ENCODE measurements around the gene BICRAL. TPM values are rescaled to one million over a fixed set of nuclear protein-coding genes. Genes with fewer than 3 reads are reported as not detected.
"Not testable (repeated sequence)": the region's sequence is repeated elsewhere in the genome, so short reads cannot be mapped to it uniquely, and the experiment has no call there.

Gene BICRAL
- total and polyA plus RNA-seq, 2 donors (not counting 1 experiment from before 2014, with no cell fraction given) = 6.9 to 11.5 TPM

- Histone ChIP-seq H2AFZ (ENCODE audit: low read length) (no peak overlapping the region), H3K27ac (ENCODE audit: insufficient read depth, low read length) (no peak overlapping the region)
- DNase-seq (ENCODE audit: low read depth in 2 of 2) = no peak
Measured at GRCh38 chr6:42769836-42770235, 12.0 kb upstream of the BICRAL start.

GRCh38 chr6:42771741-42772100, 10.1 kb upstream of the BICRAL start:
- H3K9me3 ChIP-seq (ENCODE audit: control insufficient read depth, insufficient read depth, low read depth, low read length) = no peaks in the 10 kb centered on the region
- no peaks in the 10 kb centered on the region for H3K27me3 ChIP-seq (ENCODE audit: control insufficient read depth, insufficient read depth, low read length)
- no peaks in the 10 kb centered on the region for H3K36me3 ChIP-seq (ENCODE audit: control insufficient read depth, insufficient read depth, low read length)
- no peaks in the 10 kb centered on the region for H3K79me2 ChIP-seq (ENCODE audit: control insufficient read depth, insufficient read depth, low read length)
- no peaks in the 10 kb centered on the region for H4K20me1 ChIP-seq (ENCODE audit: control insufficient read depth, extremely low read depth, insufficient read depth, low read length)
- no peak overlapping the region for H3K4me3 ChIP-seq (replicated peaks in 1 of 4; ENCODE audit: control extremely low read depth in 1 of 4, insufficient read depth in 1 of 4, low read depth in 3 of 4, low read length in 4 of 4)
- no peak overlapping the region for H2AFZ ChIP-seq (ENCODE audit: low read length)
- no peak overlapping the region for H3K4me2 ChIP-seq (ENCODE audit: extremely low read depth, insufficient read depth, low read length)
- H3K27ac ChIP-seq (ENCODE audit: insufficient read depth, low read length) = no peak overlapping the region
- no peak for DNase-seq (ENCODE audit: low read depth in 2 of 2)
- no peak overlapping the region for H3K9ac ChIP-seq (ENCODE audit: insufficient read depth, low read length)
- no peaks in the 10 kb centered on the region for H3K4me1 ChIP-seq (ENCODE audit: control insufficient read depth, extremely low read depth, insufficient read depth, low read length)
- TF ChIP-seq EZH2 (IDR thresholded peaks at IDR 0.05; ENCODE audit: low read length, missing control alignments) (no peak), CTCF (conservative IDR thresholded peaks at IDR 0.05 in 1 of 2, IDR thresholded peaks at IDR 0.05 in 1 of 2; ENCODE audit: low read depth in 1 of 2, low read length in 2 of 2) (no peak)

More at GRCh38 chr6:42769836-42770235, 12.0 kb upstream of the BICRAL start:
- no peak for TF ChIP-seq EZH2 (IDR thresholded peaks at IDR 0.05; ENCODE audit: low read length, missing control alignments)
- Histone ChIP-seq H3K79me2 (ENCODE audit: control insufficient read depth, insufficient read depth, low read length) (no peaks in the 10 kb centered on the region), H3K9ac (ENCODE audit: insufficient read depth, low read length) (no peak overlapping the region), H4K20me1 (ENCODE audit: control insufficient read depth, extremely low read depth, insufficient read depth, low read length) (no peaks in the 10 kb centered on the region), H3K27me3 (ENCODE audit: control insufficient read depth, insufficient read depth, low read length) (no peaks in the 10 kb centered on the region), H3K4me2 (ENCODE audit: extremely low read depth, insufficient read depth, low read length) (no peak overlapping the region), H3K4me1 (ENCODE audit: control insufficient read depth, extremely low read depth, insufficient read depth, low read length) (no peaks in the 10 kb centered on the region), H3K36me3 (ENCODE audit: control insufficient read depth, insufficient read depth, low read length) (no peaks in the 10 kb centered on the region), H3K4me3 (replicated peaks in 1 of 4; ENCODE audit: control extremely low read depth in 1 of 4, insufficient read depth in 1 of 4, low read depth in 3 of 4, low read length in 4 of 4) (no peak overlapping the region), H3K9me3 (ENCODE audit: control insufficient read depth, insufficient read depth, low read depth, low read length) (no peaks in the 10 kb centered on the region)

GRCh38 chr6:42774201-42774600, 7.7 kb upstream of the BICRAL start:
- Histone ChIP-seq H3K79me2 (ENCODE audit: control insufficient read depth, insufficient read depth, low read length) (no peaks in the 10 kb centered on the region), H3K27ac (ENCODE audit: insufficient read depth, low read length) (no peak overlapping the region)

GRCh38 chr6:42774821-42775487, 6.9 kb upstream of the BICRAL start:
- H3K4me2 ChIP-seq (ENCODE audit: extremely low read depth, insufficient read depth, low read length); H3K27ac ChIP-seq (ENCODE audit: insufficient read depth, low read length); DNase-seq (ENCODE audit: low read depth in 2 of 2); H4K20me1 ChIP-seq (ENCODE audit: control insufficient read depth, extremely low read depth, insufficient read depth, low read length); H3K4me1 ChIP-seq (ENCODE audit: control insufficient read depth, extremely low read depth, insufficient read depth, low read length); H3K79me2 ChIP-seq (ENCODE audit: control insufficient read depth, insufficient read depth, low read length); H3K9me3 ChIP-seq (ENCODE audit: control insufficient read depth, insufficient read depth, low read depth, low read length); H3K4me3 ChIP-seq (replicated peaks in 1 of 4; ENCODE audit: control extremely low read depth in 1 of 4, insufficient read depth in 1 of 4, low read depth in 3 of 4, low read length in 4 of 4); H3K9ac ChIP-seq (ENCODE audit: insufficient read depth, low read length); H3K36me3 ChIP-seq (ENCODE audit: control insufficient read depth, insufficient read depth, low read length); H3K27me3 ChIP-seq (ENCODE audit: control insufficient read depth, insufficient read depth, low read length); H2AFZ ChIP-seq (ENCODE audit: low read length): not testable (repeated sequence)

More at GRCh38 chr6:42774201-42774600, 7.7 kb upstream of the BICRAL start:
- H3K4me3 ChIP-seq (replicated peaks in 1 of 4; ENCODE audit: control extremely low read depth in 1 of 4, insufficient read depth in 1 of 4, low read depth in 3 of 4, low read length in 4 of 4) = no peak overlapping the region
- H2AFZ ChIP-seq (ENCODE audit: low read length) = no peak overlapping the region
- no peak overlapping the region for H3K9ac ChIP-seq (ENCODE audit: insufficient read depth, low read length)
- H3K36me3 ChIP-seq (ENCODE audit: control insufficient read depth, insufficient read depth, low read length) = no peaks in the 10 kb centered on the region
- DNase-seq (ENCODE audit: low read depth in 2 of 2) = no peak
- H4K20me1 ChIP-seq (ENCODE audit: control insufficient read depth, extremely low read depth, insufficient read depth, low read length) = no peaks in the 10 kb centered on the region
- no peaks in the 10 kb centered on the region for H3K27me3 ChIP-seq (ENCODE audit: control insufficient read depth, insufficient read depth, low read length)
- H3K4me2 ChIP-seq (ENCODE audit: extremely low read depth, insufficient read depth, low read length) = no peak overlapping the region
- no peaks in the 10 kb centered on the region for H3K4me1 ChIP-seq (ENCODE audit: control insufficient read depth, extremely low read depth, insufficient read depth, low read length)
- no peaks in the 10 kb centered on the region for H3K9me3 ChIP-seq (ENCODE audit: control insufficient read depth, insufficient read depth, low read depth, low read length)
- no peak for TF ChIP-seq EZH2 (IDR thresholded peaks at IDR 0.05; ENCODE audit: low read length, missing control alignments)
- no peak for TF ChIP-seq CTCF (conservative IDR thresholded peaks at IDR 0.05 in 1 of 2, IDR thresholded peaks at IDR 0.05 in 1 of 2; ENCODE audit: low read depth in 1 of 2, low read length in 2 of 2)
